Uterus (tissue), 4 donors: ENCODE measurements around the gene PHTF2. TPM values are rescaled to one million over a fixed set of nuclear protein-coding genes. Genes with fewer than 3 reads are reported as not detected.
"Not testable (repeated sequence)": the region's sequence is repeated elsewhere in the genome, so short reads cannot be mapped to it uniquely, and the experiment has no call there.

Experiments used
- DNase-seq, 2 donors: peaks; one replicate each; pipeline ENCODE4 v3.0.0-alpha.2; 2019 to 2020
- H3K27ac ChIP-seq, 2 donors: fragments of 200-600 bp; sonication (generic); 1 replicate in 1 of 2; 2 replicates in 1 of 2; pipeline ENCODE4 v1.5.1; 2016 to 2018
- H3K27me3 ChIP-seq, 2 donors: fragments of 200-600 bp; sonication (generic); one replicate each; pipeline ENCODE4 v1.5.1; 2018 to 2019; ENCODE audit warnings: control low read depth in 1 of 2
- H3K36me3 ChIP-seq, 2 donors: fragments of 200-600 bp; sonication (generic); one replicate each; pipeline ENCODE4 v1.5.1; 2019; ENCODE audit warnings: control low read depth in 1 of 2
- H3K4me1 ChIP-seq, 2 donors: fragments of 200-600 bp; sonication (generic); one replicate each; pipeline ENCODE4 v1.5.1; 2018 to 2019; ENCODE audit warnings: control low read depth in 1 of 2
- H3K4me3 ChIP-seq, 2 donors: fragments of 200-600 bp; sonication (generic); 1 replicate in 1 of 2; 2 replicates in 1 of 2; pipeline ENCODE4 v1.5.1; 2018 to 2019; ENCODE audit warnings: mild to moderate bottlenecking in 1 of 2
- H3K9me3 ChIP-seq, 2 donors: fragments of 200-600 bp; sonication (generic); one replicate each; pipeline ENCODE4 v1.5.1; 2019; ENCODE audit warnings: control low read depth in 1 of 2
- POLR2A ChIP-seq, 2 donors: fragments of 450-650 bp; IDR thresholded peaks; one replicate each; pipeline ENCODE4 v1.6.1; 2016; ENCODE audit warnings: antibody characterized with exemption in 2 of 2, mild to moderate bottlenecking in 1 of 2, moderate library complexity in 1 of 2
- intact Hi-C: fragments of 100-400 bp; cut with DNase I; formaldehyde crosslinking; loops from one replicate; pipeline ENCODE4 v1.15.1; 2023; ENCODE audit warnings: low total_unique reads
- total RNA-seq, 4 donors: library from RNA; depleted of rRNA in 3 of 4; stranded (reverse); fragments of >200 nt in 3 of 4; gene quantifications; one replicate each; pipeline versions ENCODE4 v1.1.0 to v1.2.4, GENCODE V29; 2014 to 2023
- TF ChIP-seq, protein P1 (sequence below), 4 experiments: fragments of 200-600 bp in 2 of 4; fragments of 450-650 bp in 2 of 4; sonication (generic) in 2 of 4; IDR thresholded peaks; one replicate each; pipeline ENCODE4 v1.5.1; 2016 to 2019; ENCODE audit warnings: antibody characterized with exemption in 4 of 4, mild to moderate bottlenecking in 2 of 4, moderate library complexity in 1 of 4
- donor health status: DM: yes; HTN: yes; CAD: no.

The PHTF2 gene
- total RNA-seq, 4 donors from 2014 or later = 6.4 to 54.8 (median 24.7) TPM

GRCh38 chr7:77993838-77994237 lies 195.3 kb downstream of the PHTF2 start:
- intact Hi-C loops = no loop called here
- TF ChIP-seq, protein P1, sequence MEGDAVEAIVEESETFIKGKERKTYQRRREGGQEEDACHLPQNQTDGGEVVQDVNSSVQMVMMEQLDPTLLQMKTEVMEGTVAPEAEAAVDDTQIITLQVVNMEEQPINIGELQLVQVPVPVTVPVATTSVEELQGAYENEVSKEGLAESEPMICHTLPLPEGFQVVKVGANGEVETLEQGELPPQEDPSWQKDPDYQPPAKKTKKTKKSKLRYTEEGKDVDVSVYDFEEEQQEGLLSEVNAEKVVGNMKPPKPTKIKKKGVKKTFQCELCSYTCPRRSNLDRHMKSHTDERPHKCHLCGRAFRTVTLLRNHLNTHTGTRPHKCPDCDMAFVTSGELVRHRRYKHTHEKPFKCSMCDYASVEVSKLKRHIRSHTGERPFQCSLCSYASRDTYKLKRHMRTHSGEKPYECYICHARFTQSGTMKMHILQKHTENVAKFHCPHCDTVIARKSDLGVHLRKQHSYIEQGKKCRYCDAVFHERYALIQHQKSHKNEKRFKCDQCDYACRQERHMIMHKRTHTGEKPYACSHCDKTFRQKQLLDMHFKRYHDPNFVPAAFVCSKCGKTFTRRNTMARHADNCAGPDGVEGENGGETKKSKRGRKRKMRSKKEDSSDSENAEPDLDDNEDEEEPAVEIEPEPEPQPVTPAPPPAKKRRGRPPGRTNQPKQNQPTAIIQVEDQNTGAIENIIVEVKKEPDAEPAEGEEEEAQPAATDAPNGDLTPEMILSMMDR (IDR thresholded peaks at IDR 0.05) = no peak
- TF ChIP-seq POLR2A (IDR thresholded peaks at IDR 0.05) = no peak
- DNase-seq = no peak

DNA sequence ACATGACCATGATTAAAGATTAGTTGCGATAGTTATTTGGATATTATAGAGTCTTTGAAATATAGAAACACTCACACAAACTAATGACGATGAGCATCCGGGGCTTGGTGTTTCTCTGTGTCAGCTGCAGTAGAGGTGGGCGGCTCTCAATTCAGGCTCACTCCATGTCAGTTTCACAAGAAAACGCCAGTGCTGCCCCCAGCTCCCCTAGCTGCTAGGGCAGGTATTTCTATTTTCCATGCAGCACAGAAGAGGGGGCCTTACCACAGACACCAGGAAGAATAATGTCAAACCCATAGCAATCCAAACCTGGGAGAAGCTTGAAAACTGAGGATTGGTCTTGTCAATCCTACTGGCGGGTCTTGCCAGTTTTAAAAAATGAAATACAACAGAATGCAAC lies 197.1 kb downstream of the PHTF2 start:
- Histone ChIP-seq H3K9me3 (no peaks in the 10 kb centered on the region), H3K4me3 (no peak overlapping the region), H3K27me3 (no peaks in the 10 kb centered on the region), H3K4me1 (no peaks in the 10 kb centered on the region), H3K36me3 (no peaks in the 10 kb centered on the region), H3K27ac (no peak overlapping the region)
- no peak for DNase-seq
- TF ChIP-seq, protein P1 (IDR thresholded peaks at IDR 0.05) = no peak
- intact Hi-C loops = no loop called here

More at GRCh38 chr7:77993838-77994237, 195.3 kb downstream of the PHTF2 start:
- Histone ChIP-seq H3K27me3 (no peaks in the 10 kb centered on the region), H3K27ac (no peak overlapping the region), H3K4me1 (no peaks in the 10 kb centered on the region), H3K9me3 (no peaks in the 10 kb centered on the region), H3K36me3 (no peaks in the 10 kb centered on the region), H3K4me3 (no peak overlapping the region)

DNA sequence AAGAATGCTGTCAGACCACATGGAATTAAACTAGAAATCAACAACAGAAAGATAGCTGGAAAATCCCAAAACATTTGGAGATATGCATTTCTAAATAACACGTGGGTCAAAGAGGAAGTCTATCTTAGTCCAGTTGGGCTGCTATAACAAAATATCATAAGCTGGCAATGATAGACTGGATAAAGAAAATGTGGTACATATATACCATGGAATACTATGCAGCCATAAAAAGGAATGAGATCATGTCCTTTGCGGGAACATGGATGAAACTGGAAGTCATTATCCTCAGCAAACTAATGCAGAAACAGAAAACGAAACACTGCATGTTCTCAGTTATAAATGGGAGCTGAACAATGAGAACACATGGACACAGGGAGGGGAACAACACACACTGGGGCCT lies 200.6 kb downstream of the PHTF2 start:
- H3K4me1 ChIP-seq, DNase-seq, H3K27me3 ChIP-seq, H3K4me3 ChIP-seq, H3K27ac ChIP-seq, H3K36me3 ChIP-seq, H3K9me3 ChIP-seq, intact Hi-C loops: not testable (repeated sequence)

- no peaks in the 10 kb centered on the region for H3K27me3 ChIP-seq
- H3K4me3 ChIP-seq = no peak overlapping the region
- TF ChIP-seq, protein P1 (IDR thresholded peaks at IDR 0.05) = no peak
- TF ChIP-seq POLR2A (IDR thresholded peaks at IDR 0.05) = no peak
- no peaks in the 10 kb centered on the region for H3K36me3 ChIP-seq
- H3K9me3 ChIP-seq = no peaks in the 10 kb centered on the region
- no peaks in the 10 kb centered on the region for H3K4me1 ChIP-seq
- H3K27ac ChIP-seq = no peak overlapping the region
- intact Hi-C loops = no loop called here
- no peak for DNase-seq
These were observed 203.4 kb downstream of the PHTF2 start for GRCh38 chr7:78002021-78002420.

DNA sequence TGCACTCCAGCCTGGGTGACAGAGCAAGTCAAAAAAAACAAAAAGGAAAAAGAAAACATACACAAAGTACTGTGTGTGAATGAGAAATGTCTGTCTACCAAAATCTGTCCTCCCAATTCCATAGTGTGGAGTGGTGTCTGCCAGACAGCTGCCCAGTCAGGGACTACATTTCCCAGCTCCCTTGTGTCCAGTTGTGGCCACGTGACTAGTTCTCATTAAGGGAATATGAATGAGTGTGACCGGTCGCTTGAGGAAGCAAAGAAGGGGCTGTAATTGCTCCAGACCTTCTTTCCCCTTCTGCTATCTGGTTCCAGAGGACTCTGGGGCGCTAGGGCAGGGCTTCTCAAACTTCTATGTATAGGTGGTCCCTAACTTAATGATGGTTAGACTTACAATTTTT lies 204.1 kb downstream of the PHTF2 start:
- H3K4me1 ChIP-seq = no peaks in the 10 kb centered on the region
- no peak overlapping the region for H3K4me3 ChIP-seq
- intact Hi-C loops = no loop called here
- no peaks in the 10 kb centered on the region for H3K9me3 ChIP-seq
- TF ChIP-seq, protein P1 (IDR thresholded peaks at IDR 0.05) = no peak
- no peak for DNase-seq
- H3K27me3 ChIP-seq = no peaks in the 10 kb centered on the region
- no peaks in the 10 kb centered on the region for H3K36me3 ChIP-seq
- no peak overlapping the region for H3K27ac ChIP-seq

DNA sequence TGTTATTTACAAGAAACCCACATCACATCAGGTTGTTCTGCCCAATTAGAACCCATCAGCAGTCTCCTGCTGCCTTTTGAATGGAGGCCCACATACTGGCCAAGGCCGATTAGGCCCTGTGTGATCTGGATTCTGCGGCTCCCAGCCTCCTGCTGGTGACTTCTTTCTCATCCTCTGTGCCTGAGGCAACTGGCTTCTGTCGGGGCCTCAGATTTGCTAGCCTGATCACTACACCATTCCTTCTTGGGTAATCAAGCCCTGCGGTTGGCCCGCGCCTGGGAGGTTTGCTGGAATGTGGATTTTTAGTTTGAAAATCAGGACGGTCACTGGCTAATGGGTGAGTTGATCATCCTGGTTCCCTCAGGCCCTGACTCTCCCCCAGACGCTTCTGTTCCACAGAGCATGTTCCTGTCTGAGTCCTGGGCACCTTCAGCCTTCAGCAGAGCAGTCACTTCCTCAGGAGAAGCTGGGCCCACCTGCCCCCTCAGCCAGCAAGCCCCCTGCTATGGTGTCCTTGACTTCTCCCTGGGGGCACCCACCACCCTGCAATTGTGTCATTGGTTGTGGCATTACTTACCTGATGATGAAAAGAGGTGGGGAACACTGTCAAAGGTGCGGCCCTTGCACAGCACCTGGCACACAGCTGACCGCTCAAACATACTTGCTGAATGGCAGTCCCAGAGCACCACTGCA lies 207.6 kb downstream of the PHTF2 start:
- Histone ChIP-seq H3K4me1 (no peaks in the 10 kb centered on the region), H3K4me3 (no peak overlapping the region), H3K9me3 (no peaks in the 10 kb centered on the region), H3K36me3 (no peaks in the 10 kb centered on the region), H3K27me3 (no peaks in the 10 kb centered on the region), H3K27ac (no peak overlapping the region)
- intact Hi-C loops = no loop called here
- DNase-seq = no peak
- TF ChIP-seq POLR2A (IDR thresholded peaks at IDR 0.05) = no peak
- TF ChIP-seq, protein P1 (IDR thresholded peaks at IDR 0.05) = no peak
